Subcutaneous preadipocyte (primary cell): ENCODE results near the gene GSX1. TPM values are rescaled to one million over a fixed set of nuclear protein-coding genes. Genes with fewer than 3 reads are reported as not detected.

Source experiments
- small RNA-seq: library from RNA; depleted of rRNA; stranded (forward); fragments of <200 nt; gene quantifications from one replicate; pipeline ENCODE3, GENCODE V24; 2012
- total RNA-seq: library from RNA; depleted of rRNA; stranded (reverse); fragments of >200 nt; gene quantifications from 2 replicates; pipeline ENCODE4 v1.2.3, GENCODE V29; 2012

The GSX1 gene
- not detected in 2 replicates for total RNA-seq

GRCh38 chr13:27792393-27793218 lies at the start of gene GSX1:
GSX1 (plus strand) TSS chr13:27792483; CDS start chr13:27792691, 208 bp downstream.

Small RNA genes within 50 kb of the gene (small RNA-seq; reads per million reads assigned to genes)
- gene RNU6-73P, result 5.7 reads per million, percentile 93 among the genes with 10 or more reads in this experiment

Other genes with a start within 250 kb of the GSX1 start
- gene LNX2, start 172.0 kb upstream of the GSX1 start, total RNA-seq, result 2.6 and 3.3 TPM in 2 replicates
- gene POLR1D, start 170.6 kb upstream of the GSX1 start, total RNA-seq, result 67.2 and 96.6 TPM in 2 replicates
- not detected in 2 replicates for gene PDX1, start 127.5 kb downstream of the GSX1 start, total RNA-seq
- not detected in 2 replicates for gene CDX2, start 176.8 kb downstream of the GSX1 start, total RNA-seq
- gene URAD, start 196.2 kb downstream of the GSX1 start, total RNA-seq, result not detected in 2 replicates